PFSK-1 (cell line): ENCODE data around the gene PIEZO2.

Experiments
- FOXP2 ChIP-seq: optimal IDR thresholded peaks from 2 replicates; pipeline ENCODE3; 2011; ENCODE audit warnings: borderline replicate concordance, control low read depth, inconsistent platforms; ENCODE audit not compliant: insufficient read depth; ENCODE audit errors: extremely low read length, extremely low read depth
- POLR2AphosphoS5 ChIP-seq: IDR thresholded peaks from 2 replicates; pipeline ENCODE4 v1.6.1; 2012; ENCODE audit warnings: low read depth, mild to moderate bottlenecking, control low read depth, low read length, moderate library complexity
- REST ChIP-seq, 2 experiments: IDR thresholded peaks; 2 replicates each; pipeline versions ENCODE4 v1.6.1 to v1.8.0; 2011 to 2012; ENCODE audit warnings: low read depth in 2 of 2, low read length in 2 of 2, control low read depth in 1 of 2, inconsistent platforms in 1 of 2, mild to moderate bottlenecking in 1 of 2, moderate library complexity in 1 of 2; ENCODE audit not compliant: insufficient read depth in 1 of 2
- SIN3A ChIP-seq: IDR thresholded peaks from 2 replicates; pipeline ENCODE4 v1.6.1; 2012; ENCODE audit warnings: mild to moderate bottlenecking, low read length, moderate library complexity, borderline replicate concordance; ENCODE audit not compliant: insufficient read depth
- TAF1 ChIP-seq: IDR thresholded peaks from 2 replicates; pipeline ENCODE4 v1.6.1; 2012; ENCODE audit warnings: low read length, control low read depth, borderline replicate concordance; ENCODE audit not compliant: insufficient read depth

The PIEZO2 gene

GRCh38 chr18:11146238-11146946 lies 3.0 kb downstream of the PIEZO2 start:
- TF ChIP-seq POLR2AphosphoS5 (no peak), REST (IDR thresholded peaks at IDR 0.05; ENCODE audit: insufficient read depth in 1 of 2, low read depth in 2 of 2, low read length in 2 of 2) (no peak), TAF1 (no peak), FOXP2 (no peak), SIN3A (no peak)

GRCh38 chr18:11145413-11146191 lies 3.8 kb downstream of the PIEZO2 start:
- TF ChIP-seq POLR2AphosphoS5 (no peak), SIN3A (no peak), REST (IDR thresholded peaks at IDR 0.05; ENCODE audit: insufficient read depth in 1 of 2, low read depth in 2 of 2, low read length in 2 of 2) (no peak), TAF1 (no peak), FOXP2 (no peak)

- no peak for TF ChIP-seq POLR2AphosphoS5
- TF ChIP-seq FOXP2, result no peak
- TF ChIP-seq TAF1, result no peak
- no peak for TF ChIP-seq SIN3A
- TF ChIP-seq REST (IDR thresholded peaks at IDR 0.05; ENCODE audit: insufficient read depth in 1 of 2, low read depth in 2 of 2, low read length in 2 of 2), result no peak
Observed at GRCh38 chr18:11137400-11137799, 12.0 kb downstream of the PIEZO2 start.

- TF ChIP-seq SIN3A, result no peak
- no peak for TF ChIP-seq FOXP2
- no peak for TF ChIP-seq POLR2AphosphoS5
- TF ChIP-seq TAF1, result no peak
- no peak for TF ChIP-seq REST (IDR thresholded peaks at IDR 0.05; ENCODE audit: insufficient read depth in 1 of 2, low read depth in 2 of 2, low read length in 2 of 2)
Observed at GRCh38 chr18:11136241-11136640, 13.1 kb downstream of the PIEZO2 start.
